CD4-positive, CD25-positive, alpha-beta regulatory T cell (primary cell): ENCODE measurements around the gene CCDC192. TPM values are rescaled to one million over a fixed set of nuclear protein-coding genes. Genes with fewer than 3 reads are reported as not detected.

Experiments used
- ATAC-seq, 2 donors: fragments of 150-1000 bp; cut with Tn5 transposase; one replicate each; pipeline ENCODE4 v1.10.0; 2021; ENCODE audit warnings: low read depth in 2 of 2, moderate number of reproducible peaks in 2 of 2, moderate library complexity in 1 of 2
- DNase-seq, 3 donors: peaks; one replicate each; pipeline versions ENCODE4 v3.0.0 to v3.0.0-alpha.2; 2012 to 2022; ENCODE audit warnings: mixed read lengths in 1 of 3
- H3K27ac ChIP-seq: one replicate; pipeline ENCODE4 v1.7.0; 2013; ENCODE audit warnings: mild to moderate bottlenecking, low read length; ENCODE audit not compliant: insufficient read depth, poor library complexity, severe bottlenecking
- H3K27me3 ChIP-seq: one replicate; pipeline ENCODE4 v1.7.0; 2013; ENCODE audit warnings: low read length; ENCODE audit not compliant: control insufficient read depth, insufficient read depth
- H3K36me3 ChIP-seq: one replicate; pipeline ENCODE4 v1.7.0; 2013; ENCODE audit warnings: mild to moderate bottlenecking, low read length, moderate library complexity; ENCODE audit not compliant: control insufficient read depth, insufficient read depth
- H3K4me1 ChIP-seq: 2 replicates; pipeline ENCODE4 v1.7.0; 2013; ENCODE audit warnings: mild to moderate bottlenecking, low read length; ENCODE audit not compliant: insufficient read depth, control insufficient read depth, poor library complexity, severe bottlenecking
- H3K4me3 ChIP-seq: one replicate; pipeline ENCODE4 v1.7.0; 2013; ENCODE audit warnings: low read depth, mild to moderate bottlenecking, low read length, moderate library complexity
- H3K9me3 ChIP-seq, 2 experiments: 1 replicate in 1 of 2; 2 replicates in 1 of 2; pipeline ENCODE4 v1.7.0; 2013; ENCODE audit warnings: low read length in 2 of 2, mild to moderate bottlenecking in 1 of 2, moderate library complexity in 1 of 2; ENCODE audit not compliant: control insufficient read depth in 2 of 2
- H3K27ac Mint-ChIP-seq, 3 donors: one replicate each; pipeline ENCODE4 v1.8.0; 2020 to 2022; ENCODE audit warnings: mild to moderate bottlenecking in 3 of 3, mixed read lengths in 3 of 3, moderate library complexity in 2 of 3
- H3K27me3 Mint-ChIP-seq: one replicate; pipeline ENCODE4 v1.8.0; 2022; ENCODE audit warnings: mild to moderate bottlenecking, mixed read lengths
- H3K36me3 Mint-ChIP-seq: one replicate; pipeline ENCODE4 v1.8.0; 2020; ENCODE audit warnings: mixed read lengths
- H3K4me1 Mint-ChIP-seq, 4 donors: one replicate each; pipeline ENCODE4 v1.8.0; 2020 to 2022; ENCODE audit warnings: mixed read lengths in 4 of 4, mild to moderate bottlenecking in 1 of 4
- H3K4me3 Mint-ChIP-seq, 4 donors: one replicate each; pipeline ENCODE4 v1.8.0; 2020 to 2022; ENCODE audit warnings: mild to moderate bottlenecking in 4 of 4, mixed read lengths in 4 of 4, moderate library complexity in 3 of 4
- H3K9me3 Mint-ChIP-seq, 7 donors: one replicate each; pipeline ENCODE4 v1.8.0; 2020 to 2022; ENCODE audit warnings: mixed read lengths in 7 of 7, mild to moderate bottlenecking in 3 of 7, moderate library complexity in 2 of 7
- polyA plus RNA-seq, 4 donors: library from polyadenylated mRNA; unstranded; fragments of 300-500 nt; fragmentation: Illumina TruSeq; gene quantifications; one replicate each; pipeline ENCODE4 v1.2.3, GENCODE V29; 2021
- total RNA-seq: library from RNA; stranded (reverse); gene quantifications from one replicate; pipeline ENCODE4 v1.2.3, GENCODE V29; 2022

CCDC192 gene
- total and polyA plus RNA-seq, 5 donors from 2014 or later = 0.37 TPM; not detected in 4

- Histone ChIP-seq H3K4me3 (no peak overlapping the region), H3K4me1 (no peaks in the 10 kb centered on the region), H3K36me3 (no peaks in the 10 kb centered on the region), H3K9me3 (no peaks in the 10 kb centered on the region), H3K27ac (no peak overlapping the region), H3K27me3 (no peaks in the 10 kb centered on the region)
- H3K36me3 Mint-ChIP-seq = no peaks in the 10 kb centered on the region
- no peaks in the 10 kb centered on the region for H3K27me3 Mint-ChIP-seq
- H3K27ac Mint-ChIP-seq = no peak overlapping the region
- no peaks in the 10 kb centered on the region for H3K4me1 Mint-ChIP-seq
- DNase-seq (no peak), ATAC-seq (no peak)
- no peak overlapping the region for H3K4me3 Mint-ChIP-seq
- H3K9me3 Mint-ChIP-seq = peaks cover 0 to 2% (median 0%) of the 10 kb centered on the region in 7 donors
Observed at GRCh38 chr5:127685662-127686061, 17.5 kb upstream of the CCDC192 start.

DNA sequence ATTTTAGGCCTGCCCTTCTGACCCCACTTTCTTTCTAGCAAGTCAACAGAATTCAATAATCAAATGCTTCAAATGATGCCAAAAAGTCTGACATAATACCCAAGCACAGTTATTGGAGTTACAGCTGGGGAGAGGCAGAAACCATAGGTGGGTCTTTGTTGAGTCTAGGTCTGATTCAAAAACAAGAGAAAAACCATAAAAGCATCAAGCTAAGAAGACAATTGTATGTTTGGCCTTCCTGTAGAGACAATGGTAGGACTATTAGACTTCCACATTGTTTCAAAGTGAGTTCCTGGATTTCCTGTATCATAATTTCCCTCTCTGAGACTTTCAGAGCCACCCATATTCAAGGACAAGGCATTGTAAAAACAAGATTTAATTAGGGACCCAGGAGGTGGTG, 16.8 kb upstream of the CCDC192 start:
- no peaks in the 10 kb centered on the region for H3K4me1 ChIP-seq
- H3K4me3 ChIP-seq = no peak overlapping the region
- H3K9me3 Mint-ChIP-seq = peaks cover 0 to 2% (median 0%) of the 10 kb centered on the region in 7 donors
- H3K27ac Mint-ChIP-seq = no peak overlapping the region
- H3K27ac ChIP-seq = no peak overlapping the region
- no peaks in the 10 kb centered on the region for H3K36me3 Mint-ChIP-seq
- no peaks in the 10 kb centered on the region for H3K36me3 ChIP-seq
- no peaks in the 10 kb centered on the region for H3K4me1 Mint-ChIP-seq
- no peak overlapping the region for H3K4me3 Mint-ChIP-seq
- DNase-seq (no peak), ATAC-seq (no peak)
- H3K9me3 ChIP-seq = no peaks in the 10 kb centered on the region
- H3K27me3 ChIP-seq = no peaks in the 10 kb centered on the region
- no peaks in the 10 kb centered on the region for H3K27me3 Mint-ChIP-seq

- Mint-ChIP-seq H3K36me3 (no peaks in the 10 kb centered on the region), H3K27me3 (peaks cover 5% of the 10 kb centered on the region), H3K4me1 (no peaks in the 10 kb centered on the region), H3K4me3 (no peak overlapping the region), H3K9me3 (no peaks in the 10 kb centered on the region), H3K27ac (no peak overlapping the region)
- Histone ChIP-seq H3K27me3 (no peaks in the 10 kb centered on the region), H3K4me1 (no peaks in the 10 kb centered on the region), H3K36me3 (no peaks in the 10 kb centered on the region), H3K9me3 (no peaks in the 10 kb centered on the region), H3K27ac (no peak overlapping the region), H3K4me3 (no peak overlapping the region)
- no peak for ATAC-seq
- no peak for DNase-seq
Observed at GRCh38 chr5:127694518-127695171, 8.5 kb upstream of the CCDC192 start.

DNA sequence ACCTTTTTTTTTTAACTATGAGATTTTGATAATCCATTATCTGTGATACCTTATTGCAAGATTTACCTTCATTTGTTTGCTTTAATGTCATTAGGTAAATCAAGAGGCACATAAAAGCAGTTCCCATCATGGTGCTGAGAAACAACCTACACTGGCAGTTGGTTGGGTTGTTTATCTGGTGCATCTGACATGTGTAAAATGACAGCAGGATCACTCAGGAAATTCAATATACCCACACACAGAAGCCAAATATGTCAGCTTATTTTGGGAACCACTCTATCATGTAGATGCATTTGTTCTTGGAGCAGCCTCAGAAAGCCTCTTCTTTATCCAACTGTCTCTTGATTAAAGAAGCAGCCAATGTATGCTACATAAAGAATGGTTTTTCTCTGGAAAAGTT, 7.8 kb upstream of the CCDC192 start:
- H3K27me3 Mint-ChIP-seq = peaks cover 8% of the 10 kb centered on the region
- Histone ChIP-seq H3K9me3 (no peaks in the 10 kb centered on the region), H3K36me3 (no peaks in the 10 kb centered on the region), H3K4me1 (no peaks in the 10 kb centered on the region), H3K27me3 (no peaks in the 10 kb centered on the region), H3K27ac (no peak overlapping the region), H3K4me3 (no peak overlapping the region)
- no peak overlapping the region for H3K4me3 Mint-ChIP-seq
- no peaks in the 10 kb centered on the region for H3K4me1 Mint-ChIP-seq
- DNase-seq (no peak), ATAC-seq (no peak)
- H3K36me3 Mint-ChIP-seq = no peaks in the 10 kb centered on the region
- H3K9me3 Mint-ChIP-seq = no peaks in the 10 kb centered on the region
- H3K27ac Mint-ChIP-seq = no peak overlapping the region

DNA sequence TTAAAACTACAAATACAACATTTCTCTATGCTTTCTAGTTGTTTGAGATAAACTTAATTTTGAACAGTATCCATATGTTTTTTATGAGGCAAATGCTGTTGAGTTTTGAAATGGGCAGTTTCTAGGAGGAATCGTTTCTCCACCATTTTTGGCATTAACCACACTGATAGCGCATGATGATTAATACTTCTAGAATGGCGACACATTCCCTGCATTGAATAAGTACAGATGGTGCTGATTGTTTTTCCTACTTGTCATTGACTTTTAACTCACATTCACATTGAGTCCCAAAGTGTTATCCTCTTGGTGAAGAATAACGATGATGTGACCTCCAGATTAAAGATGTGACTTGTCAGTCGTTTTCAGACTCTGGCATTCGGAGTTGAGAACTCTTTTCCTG, 6.5 kb upstream of the CCDC192 start:
- Mint-ChIP-seq H3K27me3 (peaks cover 8% of the 10 kb centered on the region), H3K4me1 (peaks cover 0 to 4% (median 0%) of the 10 kb centered on the region in 4 donors), H3K4me3 (no peak overlapping the region), H3K9me3 (no peaks in the 10 kb centered on the region), H3K36me3 (no peaks in the 10 kb centered on the region), H3K27ac (no peak overlapping the region)
- DNase-seq (no peak), ATAC-seq (no peak)
- Histone ChIP-seq H3K4me3 (no peak overlapping the region), H3K27ac (no peak overlapping the region), H3K36me3 (no peaks in the 10 kb centered on the region), H3K4me1 (no peaks in the 10 kb centered on the region), H3K27me3 (no peaks in the 10 kb centered on the region), H3K9me3 (no peaks in the 10 kb centered on the region)

GRCh38 chr5:127697894-127698600, 5.1 kb upstream of the CCDC192 start:
- Histone ChIP-seq H3K27ac (no peak overlapping the region), H3K4me1 (no peaks in the 10 kb centered on the region), H3K36me3 (no peaks in the 10 kb centered on the region), H3K9me3 (no peaks in the 10 kb centered on the region), H3K27me3 (no peaks in the 10 kb centered on the region), H3K4me3 (no peak overlapping the region)
- Mint-ChIP-seq H3K27me3 (peaks cover 4% of the 10 kb centered on the region), H3K9me3 (no peaks in the 10 kb centered on the region), H3K27ac (no peak overlapping the region), H3K36me3 (no peaks in the 10 kb centered on the region), H3K4me3 (no peak overlapping the region), H3K4me1 (peaks cover 0 to 4% (median 0%) of the 10 kb centered on the region in 4 donors)
- DNase-seq = no peak
- ATAC-seq = no peak

GRCh38 chr5:127699416-127699815, 3.8 kb upstream of the CCDC192 start:
- Mint-ChIP-seq H3K36me3 (no peaks in the 10 kb centered on the region), H3K27ac (no peak overlapping the region), H3K4me1 (peaks cover 0 to 4% (median 0%) of the 10 kb centered on the region in 4 donors), H3K9me3 (no peaks in the 10 kb centered on the region), H3K4me3 (no peak overlapping the region), H3K27me3 (peaks cover 4% of the 10 kb centered on the region)
- no peaks in the 10 kb centered on the region for H3K36me3 ChIP-seq
- no peaks in the 10 kb centered on the region for H3K9me3 ChIP-seq
- no peak for DNase-seq
- H3K4me1 ChIP-seq = no peaks in the 10 kb centered on the region
- H3K27me3 ChIP-seq = no peaks in the 10 kb centered on the region
- H3K27ac ChIP-seq = no peak overlapping the region
- no peak overlapping the region for H3K4me3 ChIP-seq
- ATAC-seq = no peak

GRCh38 chr5:127700237-127700766, 2.9 kb upstream of the CCDC192 start:
- no peaks in the 10 kb centered on the region for H3K9me3 Mint-ChIP-seq
- H3K27ac ChIP-seq = no peak overlapping the region
- DNase-seq = no peak
- no peaks in the 10 kb centered on the region for H3K36me3 Mint-ChIP-seq
- no peaks in the 10 kb centered on the region for H3K4me1 ChIP-seq
- ATAC-seq = no peak
- H3K27me3 Mint-ChIP-seq = peaks cover 4% of the 10 kb centered on the region
- H3K4me3 ChIP-seq = no peak overlapping the region
- H3K27me3 ChIP-seq = no peaks in the 10 kb centered on the region
- no peak overlapping the region for H3K4me3 Mint-ChIP-seq
- peaks cover 0 to 4% (median 0%) of the 10 kb centered on the region in 4 donors for H3K4me1 Mint-ChIP-seq
- no peak overlapping the region for H3K27ac Mint-ChIP-seq
- no peaks in the 10 kb centered on the region for H3K36me3 ChIP-seq
- no peaks in the 10 kb centered on the region for H3K9me3 ChIP-seq
